Measurements from ENCODE around the gene TSHZ2. TPM values are rescaled to one million over a fixed set of nuclear protein-coding genes. Genes with fewer than 3 reads are reported as not detected.

Gene TSHZ2
- total and polyA plus RNA-seq, 2 donors (not counting 3 experiments of a cell fraction or from before 2014, with no cell fraction given): not detected

GRCh38 chr20:53319200-53319599, 347.0 kb downstream of the TSHZ2 start:
- dilution Hi-C loops (cut with MboI; ENCODE audit: extremely low pct_ligation_motif_present, low sequenced_read_pairs): no loop called here
- no peaks in the 10 kb centered on the region for H3K9me3 ChIP-seq (replicated peaks; ENCODE audit: control insufficient read depth, insufficient read depth, low read length)
- FAIRE-seq: no peak

More at GRCh38 chr20:53319200-53319599, 347.0 kb downstream of the TSHZ2 start:
- no peak overlapping the region for H3K9ac ChIP-seq (replicated peaks; ENCODE audit: extremely low read depth, insufficient read depth, low read length)
- H3K36me3 ChIP-seq (ENCODE audit: control insufficient read depth in 2 of 2, extremely low read depth in 1 of 2, insufficient read depth in 2 of 2, low read length in 2 of 2): no peaks in the 10 kb centered on the region
- POLR2A ChIA-PET: no interaction called here
- H3K79me2 ChIP-seq (ENCODE audit: control insufficient read depth, insufficient read depth, low read length): no peaks in the 10 kb centered on the region
- no peaks in the 10 kb centered on the region for H3K4me1 ChIP-seq (ENCODE audit: control insufficient read depth, extremely low read depth, insufficient read depth, low read length)
- CTCF ChIA-PET: no interaction called here
- H3K4me2 ChIP-seq (ENCODE audit: insufficient read depth, low read length): no peak overlapping the region
- H4K20me1 ChIP-seq (replicated peaks; ENCODE audit: control insufficient read depth, extremely low read depth, insufficient read depth, low read length): no peaks in the 10 kb centered on the region
- BruUV-seq (replicated peaks): no TSS peak
- no peaks in the 10 kb centered on the region for H3K9me1 ChIP-seq (replicated peaks; ENCODE audit: control insufficient read depth, extremely low read depth, insufficient read depth, low read length)
- H3K27me3 ChIP-seq (ENCODE audit: control insufficient read depth in 2 of 2, insufficient read depth in 2 of 2, low read length in 2 of 2): no peaks in the 10 kb centered on the region
- H2AFZ ChIP-seq (ENCODE audit: low read depth, low read length): no peak overlapping the region
- no peak for DNase-seq (ENCODE audit: low read depth, low spot score)
- intact Hi-C loops (cut with micrococcal nuclease): no loop called here
- no peak overlapping the region for H3K27ac ChIP-seq (ENCODE audit: insufficient read depth, low read depth, low read length)
- no peak overlapping the region for H3K4me3 ChIP-seq (replicated peaks in 1 of 3; ENCODE audit: insufficient read depth in 1 of 3, low read depth in 1 of 3, low read length in 3 of 3)
- no peak for TF ChIP-seq FOS (IDR thresholded peaks at IDR 0.05; ENCODE audit: borderline replicate concordance, insufficient read depth, low read length)
- TF ChIP-seq, protein P1, sequence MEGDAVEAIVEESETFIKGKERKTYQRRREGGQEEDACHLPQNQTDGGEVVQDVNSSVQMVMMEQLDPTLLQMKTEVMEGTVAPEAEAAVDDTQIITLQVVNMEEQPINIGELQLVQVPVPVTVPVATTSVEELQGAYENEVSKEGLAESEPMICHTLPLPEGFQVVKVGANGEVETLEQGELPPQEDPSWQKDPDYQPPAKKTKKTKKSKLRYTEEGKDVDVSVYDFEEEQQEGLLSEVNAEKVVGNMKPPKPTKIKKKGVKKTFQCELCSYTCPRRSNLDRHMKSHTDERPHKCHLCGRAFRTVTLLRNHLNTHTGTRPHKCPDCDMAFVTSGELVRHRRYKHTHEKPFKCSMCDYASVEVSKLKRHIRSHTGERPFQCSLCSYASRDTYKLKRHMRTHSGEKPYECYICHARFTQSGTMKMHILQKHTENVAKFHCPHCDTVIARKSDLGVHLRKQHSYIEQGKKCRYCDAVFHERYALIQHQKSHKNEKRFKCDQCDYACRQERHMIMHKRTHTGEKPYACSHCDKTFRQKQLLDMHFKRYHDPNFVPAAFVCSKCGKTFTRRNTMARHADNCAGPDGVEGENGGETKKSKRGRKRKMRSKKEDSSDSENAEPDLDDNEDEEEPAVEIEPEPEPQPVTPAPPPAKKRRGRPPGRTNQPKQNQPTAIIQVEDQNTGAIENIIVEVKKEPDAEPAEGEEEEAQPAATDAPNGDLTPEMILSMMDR (IDR thresholded peaks at IDR 0.05; ENCODE audit: extremely low read depth in 1 of 2, insufficient read depth in 1 of 2, low read depth in 1 of 2, low read length in 2 of 2): no peak
- TF ChIP-seq EZH2 (IDR thresholded peaks at IDR 0.05; ENCODE audit: borderline replicate concordance, low read depth, low read length, severe bottlenecking): no peak
- no peak for TF ChIP-seq MAX (IDR thresholded peaks at IDR 0.05; ENCODE audit: insufficient read depth, insufficient read length)
- TF ChIP-seq POLR2A (IDR thresholded peaks at IDR 0.05; ENCODE audit: low read depth, low read length): no peak
- no peak for TF ChIP-seq MYC (IDR thresholded peaks at IDR 0.05; ENCODE audit: low read depth, low read length)
- TF ChIP-seq GATA2 (IDR thresholded peaks at IDR 0.05; ENCODE audit: insufficient read depth, insufficient read length, low read depth, low read length): no peak
- TF ChIP-seq JUN (IDR thresholded peaks at IDR 0.05; ENCODE audit: borderline replicate concordance, insufficient read depth, insufficient read length, low read depth): no peak
- TF ChIP-seq POLR2AphosphoS5 (IDR thresholded peaks at IDR 0.05; ENCODE audit: insufficient read depth, low read depth, low read length): no peak
